ENCODE results near the gene ARFRP1. TPM values are rescaled to one million over a fixed set of nuclear protein-coding genes. Genes with fewer than 3 reads are reported as not detected.

ARFRP1 gene
- total and polyA plus RNA-seq, 2 of the 13 experiments (the other 11 are each of a cell fraction or from before 2014, with no cell fraction given) = 32.0 to 51.1 TPM

DNA sequence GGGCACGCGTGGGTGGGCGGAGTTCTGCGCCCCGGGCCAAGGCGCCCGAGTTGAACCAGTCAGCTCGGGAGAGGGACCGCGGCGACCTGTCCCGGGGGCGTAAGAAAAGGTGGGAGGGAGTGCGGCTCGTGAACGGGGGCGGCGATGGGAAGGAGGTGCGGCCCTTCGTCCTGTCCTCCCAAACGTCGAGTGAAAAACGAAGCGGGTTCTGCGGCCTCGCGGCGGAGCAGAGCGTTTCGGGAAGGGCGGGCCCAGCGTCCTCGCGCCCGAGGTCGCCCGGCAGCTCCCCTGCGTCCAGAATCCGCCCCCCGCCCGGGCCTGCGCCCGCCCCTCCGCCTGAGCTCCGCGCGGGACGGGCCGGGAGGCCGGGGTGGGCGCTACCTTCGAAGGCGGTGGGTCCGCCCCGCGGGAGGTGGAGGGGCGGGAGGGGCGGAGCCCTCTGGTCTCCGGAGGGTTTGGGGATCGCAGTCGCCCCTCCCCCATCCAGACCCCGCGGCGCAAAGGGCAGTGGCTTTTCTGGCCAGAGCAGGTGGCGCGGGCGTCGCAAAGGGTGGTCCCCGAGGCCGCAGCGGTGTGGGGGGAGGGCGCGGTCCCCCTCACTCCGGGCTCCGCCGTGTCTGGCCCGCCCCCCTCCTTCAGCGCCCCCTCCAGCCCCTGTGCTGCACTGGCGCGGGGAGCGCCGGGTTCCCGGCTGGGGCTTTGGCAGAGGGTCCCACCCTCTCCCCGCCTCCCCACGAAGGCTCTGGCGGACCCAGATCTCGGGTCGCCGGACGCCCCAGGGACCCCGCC lies 55.4 kb downstream of the ARFRP1 start (continued):
- TF ChIP-seq, protein P1, sequence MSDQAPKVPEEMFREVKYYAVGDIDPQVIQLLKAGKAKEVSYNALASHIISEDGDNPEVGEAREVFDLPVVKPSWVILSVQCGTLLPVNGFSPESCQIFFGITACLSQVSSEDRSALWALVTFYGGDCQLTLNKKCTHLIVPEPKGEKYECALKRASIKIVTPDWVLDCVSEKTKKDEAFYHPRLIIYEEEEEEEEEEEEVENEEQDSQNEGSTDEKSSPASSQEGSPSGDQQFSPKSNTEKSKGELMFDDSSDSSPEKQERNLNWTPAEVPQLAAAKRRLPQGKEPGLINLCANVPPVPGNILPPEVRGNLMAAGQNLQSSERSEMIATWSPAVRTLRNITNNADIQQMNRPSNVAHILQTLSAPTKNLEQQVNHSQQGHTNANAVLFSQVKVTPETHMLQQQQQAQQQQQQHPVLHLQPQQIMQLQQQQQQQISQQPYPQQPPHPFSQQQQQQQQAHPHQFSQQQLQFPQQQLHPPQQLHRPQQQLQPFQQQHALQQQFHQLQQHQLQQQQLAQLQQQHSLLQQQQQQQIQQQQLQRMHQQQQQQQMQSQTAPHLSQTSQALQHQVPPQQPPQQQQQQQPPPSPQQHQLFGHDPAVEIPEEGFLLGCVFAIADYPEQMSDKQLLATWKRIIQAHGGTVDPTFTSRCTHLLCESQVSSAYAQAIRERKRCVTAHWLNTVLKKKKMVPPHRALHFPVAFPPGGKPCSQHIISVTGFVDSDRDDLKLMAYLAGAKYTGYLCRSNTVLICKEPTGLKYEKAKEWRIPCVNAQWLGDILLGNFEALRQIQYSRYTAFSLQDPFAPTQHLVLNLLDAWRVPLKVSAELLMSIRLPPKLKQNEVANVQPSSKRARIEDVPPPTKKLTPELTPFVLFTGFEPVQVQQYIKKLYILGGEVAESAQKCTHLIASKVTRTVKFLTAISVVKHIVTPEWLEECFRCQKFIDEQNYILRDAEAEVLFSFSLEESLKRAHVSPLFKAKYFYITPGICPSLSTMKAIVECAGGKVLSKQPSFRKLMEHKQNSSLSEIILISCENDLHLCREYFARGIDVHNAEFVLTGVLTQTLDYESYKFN (CRISPR knock-in tag; conservative IDR thresholded peaks at IDR 0.05) = peak; percentile 38; the same call in 1 of the 2 replicates
- TF ChIP-seq PAF1 (CRISPR knock-in tag; IDR thresholded peaks at IDR 0.05) (no peak), RBAK (CRISPR knock-in tag; IDR thresholded peaks at IDR 0.05) (no peak), ZSCAN12 (CRISPR knock-in tag; IDR thresholded peaks at IDR 0.05) (no peak), ZSCAN30 (CRISPR knock-in tag; IDR thresholded peaks at IDR 0.05) (no peak), ZSCAN22 (CRISPR knock-in tag; IDR thresholded peaks at IDR 0.05) (no peak), FOSL2 (CRISPR knock-in tag; IDR thresholded peaks at IDR 0.05) (no peak), ZNF251 (CRISPR knock-in tag; IDR thresholded peaks at IDR 0.05) (no peak), DNMT1 (CRISPR knock-in tag; IDR thresholded peaks at IDR 0.05) (no peak), ZNF383 (CRISPR knock-in tag; IDR thresholded peaks at IDR 0.05; ENCODE audit: borderline replicate concordance) (0 out of 2 replicates have a peak, but pooled peaks have one; percentile 18), SRY (CRISPR knock-in tag; IDR thresholded peaks at IDR 0.05) (no peak), ZNF569 (CRISPR knock-in tag; IDR thresholded peaks at IDR 0.05; ENCODE audit: borderline replicate concordance) (0 out of 2 replicates have a peak, but pooled peaks have one; percentile 12), EP300 (IDR thresholded peaks at IDR 0.05; ENCODE audit: low read depth in 2 of 2, low read length in 2 of 2) (peak in 1 of 2 experiments; percentile 13; a peak in 1 of 4 replicates), EP300 (CRISPR knock-in tag; IDR thresholded peaks at IDR 0.05; ENCODE audit: borderline replicate concordance) (no peak), RAD21 (CRISPR knock-in tag; IDR thresholded peaks at IDR 0.05) (no peak), ELF3 (CRISPR knock-in tag; IDR thresholded peaks at IDR 0.05) (peak; percentile 46; the same call in 1 of the 2 replicates), ZKSCAN8 (CRISPR knock-in tag; IDR thresholded peaks at IDR 0.05; ENCODE audit: borderline replicate concordance) (no peak), TERF1 (CRISPR knock-in tag; IDR thresholded peaks at IDR 0.05) (no peak)
- TF ChIP-seq, protein P2, sequence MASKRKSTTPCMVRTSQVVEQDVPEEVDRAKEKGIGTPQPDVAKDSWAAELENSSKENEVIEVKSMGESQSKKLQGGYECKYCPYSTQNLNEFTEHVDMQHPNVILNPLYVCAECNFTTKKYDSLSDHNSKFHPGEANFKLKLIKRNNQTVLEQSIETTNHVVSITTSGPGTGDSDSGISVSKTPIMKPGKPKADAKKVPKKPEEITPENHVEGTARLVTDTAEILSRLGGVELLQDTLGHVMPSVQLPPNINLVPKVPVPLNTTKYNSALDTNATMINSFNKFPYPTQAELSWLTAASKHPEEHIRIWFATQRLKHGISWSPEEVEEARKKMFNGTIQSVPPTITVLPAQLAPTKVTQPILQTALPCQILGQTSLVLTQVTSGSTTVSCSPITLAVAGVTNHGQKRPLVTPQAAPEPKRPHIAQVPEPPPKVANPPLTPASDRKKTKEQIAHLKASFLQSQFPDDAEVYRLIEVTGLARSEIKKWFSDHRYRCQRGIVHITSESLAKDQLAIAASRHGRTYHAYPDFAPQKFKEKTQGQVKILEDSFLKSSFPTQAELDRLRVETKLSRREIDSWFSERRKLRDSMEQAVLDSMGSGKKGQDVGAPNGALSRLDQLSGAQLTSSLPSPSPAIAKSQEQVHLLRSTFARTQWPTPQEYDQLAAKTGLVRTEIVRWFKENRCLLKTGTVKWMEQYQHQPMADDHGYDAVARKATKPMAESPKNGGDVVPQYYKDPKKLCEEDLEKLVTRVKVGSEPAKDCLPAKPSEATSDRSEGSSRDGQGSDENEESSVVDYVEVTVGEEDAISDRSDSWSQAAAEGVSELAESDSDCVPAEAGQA (IDR thresholded peaks at IDR 0.05; ENCODE audit: low read depth) = 0 out of 2 replicates have a peak, but pooled peaks have one; percentile 23
- TF ChIP-seq, protein P2 (CRISPR knock-in tag; IDR thresholded peaks at IDR 0.05; ENCODE audit: borderline replicate concordance) = no peak
